Measurements from ENCODE around the gene FKBP7. TPM values are rescaled to one million over a fixed set of nuclear protein-coding genes. Genes with fewer than 3 reads are reported as not detected.

FKBP7 gene
- total and polyA plus RNA-seq, 2 of the 13 experiments (the other 11 are each of a cell fraction or from before 2014, with no cell fraction given), result 12.4 to 14.8 TPM

- TF ChIP-seq HNF1A (IDR thresholded peaks at IDR 0.05; ENCODE audit: low read depth), result peak; percentile 26; the same call in 1 of the 2 replicates
- TF ChIP-seq HNF1A (CRISPR knock-in tag; IDR thresholded peaks at IDR 0.05; ENCODE audit: borderline replicate concordance), result no peak
- TF ChIP-seq IKZF5 (CRISPR knock-in tag; IDR thresholded peaks at IDR 0.05), result no peak
- peak; percentile 69; the same call in 1 of the 2 replicates for TF ChIP-seq THAP11 (CRISPR knock-in tag; IDR thresholded peaks at IDR 0.05)
- peak; percentile 67 for TF ChIP-seq SAP130 (CRISPR knock-in tag; IDR thresholded peaks at IDR 0.05; ENCODE audit: low read depth)
- TF ChIP-seq GLI4 (CRISPR knock-in tag; IDR thresholded peaks at IDR 0.05; ENCODE audit: borderline replicate concordance), result no peak
- TF ChIP-seq FOXK1 (CRISPR knock-in tag; IDR thresholded peaks at IDR 0.05; ENCODE audit: borderline replicate concordance, low read depth), result peak; percentile 21; the same call in 1 of the 2 replicates
- TF ChIP-seq YY1 (IDR thresholded peaks at IDR 0.05; ENCODE audit: insufficient read depth, insufficient replicate concordance, low read depth, low read length), result peak; percentile 17
- no peak for TF ChIP-seq ZNF318 (CRISPR knock-in tag; IDR thresholded peaks at IDR 0.05)
- TF ChIP-seq HHEX (CRISPR knock-in tag; IDR thresholded peaks at IDR 0.05), result no peak
- TF ChIP-seq RFXAP (CRISPR knock-in tag; IDR thresholded peaks at IDR 0.05; ENCODE audit: borderline replicate concordance), result 0 out of 2 replicates have a peak, but pooled peaks have one; percentile 20
- TF ChIP-seq NAIF1 (CRISPR knock-in tag; IDR thresholded peaks at IDR 0.05; ENCODE audit: borderline replicate concordance), result peak; percentile 55; the same call in 1 of the 2 replicates
- TF ChIP-seq DPF2 (CRISPR knock-in tag; IDR thresholded peaks at IDR 0.05; ENCODE audit: borderline replicate concordance, low read depth), result peak; percentile 98
- TF ChIP-seq NFYC (CRISPR knock-in tag; IDR thresholded peaks at IDR 0.05), result no peak
- TF ChIP-seq ZZZ3 (CRISPR knock-in tag; IDR thresholded peaks at IDR 0.05; ENCODE audit: borderline replicate concordance), result no peak
- no peak for TF ChIP-seq CCDC6 (CRISPR knock-in tag; IDR thresholded peaks at IDR 0.05)
Observed at GRCh38 chr2:178469219-178469849, 9.1 kb downstream of the FKBP7 start (continued).
